Activated CD4-positive, alpha-beta T cell treated with anti-CD3 and anti-CD28 coated beads, Interleukin-2, amount 50 U/mL, for 24 hours (primary cell): Measurements from ENCODE around the gene NSUN6.

Source experiments
- DNase-seq, 2 donors: peaks; one replicate each; pipeline ENCODE4 v3.0.0-alpha.2; 2020; ENCODE audit warnings: low read depth in 1 of 2, low spot score in 1 of 2

Gene NSUN6

GRCh38 chr10:18565006-18565405 lies 86.4 kb downstream of the NSUN6 start:
- no peak for DNase-seq

GRCh38 chr10:18563003-18563726 lies 88.2 kb downstream of the NSUN6 start:
- no peak for DNase-seq

- no peak for DNase-seq
These were observed 89.4 kb downstream of the NSUN6 start for GRCh38 chr10:18561861-18562551.

DNA sequence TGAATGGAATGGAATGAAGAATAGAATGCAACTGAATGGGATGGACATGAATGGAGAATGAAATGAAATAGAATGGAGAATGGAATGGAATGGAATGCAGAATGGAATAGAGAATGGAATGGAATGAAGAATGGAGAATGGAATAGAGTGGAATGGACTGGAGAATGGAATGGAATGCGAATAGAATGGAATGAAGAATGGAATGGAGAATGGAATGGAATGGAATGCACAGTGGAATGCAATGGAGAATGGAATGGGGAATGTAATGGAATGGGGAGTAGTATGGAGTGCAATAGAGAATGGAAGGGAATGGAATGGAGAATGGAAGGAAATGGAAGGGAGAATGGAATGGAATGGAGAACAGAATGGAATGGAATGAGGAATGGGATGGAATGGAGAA lies 93.4 kb downstream of the NSUN6 start:
- DNase-seq: no peak

DNA sequence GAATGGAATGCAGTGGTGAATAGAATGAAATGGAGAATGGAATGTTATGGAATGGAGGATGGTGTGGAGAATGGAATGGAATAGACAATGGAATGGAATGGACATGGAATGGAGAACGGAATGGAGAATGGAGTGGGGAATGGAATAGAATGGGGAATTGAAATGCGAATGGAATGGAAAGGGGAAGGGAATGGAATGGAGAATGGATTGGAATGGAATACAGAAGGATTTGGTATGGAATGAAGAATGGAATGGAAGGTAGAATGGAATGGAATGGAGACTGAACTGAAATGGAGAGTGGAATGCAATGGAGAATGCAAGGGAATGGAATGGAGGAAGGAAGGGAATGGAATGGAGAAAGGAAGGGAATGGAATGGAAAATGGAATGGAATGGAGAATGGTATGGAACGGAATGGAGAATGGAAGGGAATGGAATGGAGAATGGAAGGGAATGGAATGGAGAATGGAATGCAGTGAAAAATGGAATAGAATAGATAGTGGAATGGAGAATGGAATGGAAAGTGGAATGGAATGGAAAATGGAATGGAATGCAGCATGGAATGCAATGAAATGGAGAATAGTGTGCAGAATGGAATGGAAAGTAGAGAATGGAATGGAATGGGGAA lies 94.8 kb downstream of the NSUN6 start:
- no peak for DNase-seq

GRCh38 chr10:18554479-18554878 lies 96.9 kb downstream of the NSUN6 start:
- DNase-seq: no peak

DNA sequence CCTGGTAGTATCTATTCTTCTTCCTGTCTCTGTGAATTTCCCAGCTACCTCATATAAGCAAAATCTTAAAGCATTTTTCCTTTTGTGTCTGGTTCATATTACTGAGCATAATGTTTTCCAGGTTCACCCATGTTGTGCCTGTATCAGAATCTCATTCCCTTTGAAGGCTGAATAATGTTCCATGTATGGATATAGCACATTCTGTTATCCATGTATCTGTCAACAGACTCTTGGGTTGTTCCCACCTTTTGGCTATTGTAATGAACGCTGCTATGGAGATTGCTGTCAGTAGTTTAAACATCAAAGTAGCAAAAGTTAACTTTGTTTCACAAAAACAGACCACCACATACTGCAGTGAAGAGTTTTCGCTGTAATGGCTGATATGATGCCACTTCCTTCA lies 99.9 kb downstream of the NSUN6 start:
- DNase-seq: no peak

DNA sequence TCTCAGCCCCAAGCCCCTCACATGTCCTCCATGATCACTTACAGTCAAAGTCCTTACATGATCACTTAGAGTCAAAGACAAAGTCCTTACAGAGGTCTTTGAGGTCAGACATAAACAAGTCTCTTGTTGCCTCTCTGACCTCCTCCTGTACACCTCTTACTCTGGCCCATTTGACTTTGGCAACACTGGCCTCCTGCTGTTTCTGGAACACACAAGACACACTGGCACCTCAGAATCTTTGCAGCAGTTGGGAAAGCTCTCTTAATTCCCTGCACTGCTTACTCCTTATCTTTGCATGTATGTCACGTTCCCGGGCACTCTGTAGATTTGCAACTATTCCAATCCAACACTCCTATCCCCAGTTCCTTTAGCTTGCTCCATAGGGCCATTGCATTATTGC lies 102.3 kb downstream of the NSUN6 start:
- no peak for DNase-seq

DNA sequence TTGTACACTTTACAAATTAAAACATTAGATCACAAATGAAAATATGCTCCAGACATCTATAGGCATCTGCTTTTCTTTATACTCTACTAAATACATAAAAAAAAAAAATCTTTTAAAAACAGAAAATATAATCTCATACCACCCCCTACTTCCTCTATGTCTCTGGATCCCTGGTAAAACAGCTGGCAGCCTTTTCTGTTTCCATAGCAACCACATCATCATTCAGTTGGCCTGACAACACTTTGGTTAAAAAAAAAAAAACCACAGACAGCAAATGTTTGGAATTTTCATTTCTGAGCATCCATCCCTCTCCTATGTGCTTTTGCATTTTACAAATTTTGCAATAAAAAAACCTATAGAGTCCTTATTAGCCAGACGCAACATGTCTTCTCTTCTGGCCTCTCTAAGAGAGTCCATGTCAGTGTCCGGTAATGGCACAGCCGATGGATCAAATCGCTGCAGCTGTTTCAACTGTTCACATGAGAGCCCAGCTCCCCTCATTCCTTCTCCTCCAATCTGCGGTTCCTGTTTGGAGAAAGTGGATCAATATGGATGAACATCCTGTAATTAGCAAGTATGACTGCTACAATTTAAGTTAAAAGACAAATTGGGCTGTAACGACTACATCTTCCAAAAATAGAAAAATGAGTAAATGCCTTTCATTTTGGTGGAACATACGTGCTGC lies 105.6 kb downstream of the NSUN6 start:
- no peak for DNase-seq

GRCh38 chr10:18542832-18543231 lies 108.6 kb downstream of the NSUN6 start:
- DNase-seq: no peak

DNA sequence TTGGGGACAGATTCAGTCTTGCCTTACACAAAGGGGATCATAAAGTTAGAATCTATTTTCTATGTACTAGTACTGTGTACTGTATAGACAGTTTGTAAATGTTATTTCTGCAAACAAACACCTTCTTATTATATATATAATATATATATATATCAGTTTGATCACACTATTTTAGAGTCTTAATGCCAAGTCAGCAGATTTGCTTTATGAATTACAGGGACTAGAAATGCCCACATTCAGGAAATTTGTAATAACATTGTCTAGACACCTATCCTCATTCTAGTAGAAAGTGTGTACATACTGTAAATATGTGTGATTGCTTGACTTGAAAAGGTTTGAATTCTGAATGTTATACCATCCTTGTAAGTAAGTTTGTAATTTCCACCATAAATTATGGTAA lies 111.2 kb downstream of the NSUN6 start:
- DNase-seq: no peak

DNA sequence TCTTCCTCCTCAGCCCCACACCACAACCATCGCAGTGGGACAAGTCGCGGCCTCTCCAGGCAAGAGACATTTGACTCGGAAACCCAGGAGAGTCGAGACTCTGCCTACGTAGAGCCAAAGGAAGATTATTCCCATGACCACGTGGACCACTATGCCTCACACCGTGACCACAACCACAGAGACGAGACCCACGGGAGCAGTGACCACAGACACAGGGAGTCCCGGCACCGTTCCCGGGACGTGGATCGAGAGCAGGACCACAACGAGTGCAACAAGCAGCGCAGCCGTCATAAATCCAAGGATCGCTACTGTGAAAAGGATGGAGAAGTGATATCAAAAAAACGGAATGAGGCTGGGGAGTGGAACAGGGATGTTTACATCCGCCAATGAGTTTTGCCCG lies 112.1 kb downstream of the NSUN6 start:
- DNase-seq: no peak

DNA sequence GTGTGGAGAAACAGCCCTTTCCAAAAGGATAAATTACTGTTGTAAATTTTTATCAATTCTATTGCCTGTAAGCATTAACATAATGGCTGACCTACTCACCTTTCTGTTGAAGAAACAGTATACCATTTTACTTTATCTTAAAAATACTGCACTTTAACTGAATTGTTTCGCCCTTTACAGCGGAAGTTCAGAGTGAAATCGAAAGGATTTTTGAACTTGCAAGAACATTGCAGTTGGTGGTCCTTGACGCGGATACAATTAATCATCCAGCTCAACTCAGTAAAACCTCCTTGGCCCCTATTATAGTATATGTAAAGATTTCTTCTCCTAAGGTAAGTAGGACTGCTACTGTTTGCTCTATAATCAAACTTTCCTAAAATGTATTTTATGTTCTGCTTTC lies 117.5 kb downstream of the NSUN6 start:
- DNase-seq: no peak

DNA sequence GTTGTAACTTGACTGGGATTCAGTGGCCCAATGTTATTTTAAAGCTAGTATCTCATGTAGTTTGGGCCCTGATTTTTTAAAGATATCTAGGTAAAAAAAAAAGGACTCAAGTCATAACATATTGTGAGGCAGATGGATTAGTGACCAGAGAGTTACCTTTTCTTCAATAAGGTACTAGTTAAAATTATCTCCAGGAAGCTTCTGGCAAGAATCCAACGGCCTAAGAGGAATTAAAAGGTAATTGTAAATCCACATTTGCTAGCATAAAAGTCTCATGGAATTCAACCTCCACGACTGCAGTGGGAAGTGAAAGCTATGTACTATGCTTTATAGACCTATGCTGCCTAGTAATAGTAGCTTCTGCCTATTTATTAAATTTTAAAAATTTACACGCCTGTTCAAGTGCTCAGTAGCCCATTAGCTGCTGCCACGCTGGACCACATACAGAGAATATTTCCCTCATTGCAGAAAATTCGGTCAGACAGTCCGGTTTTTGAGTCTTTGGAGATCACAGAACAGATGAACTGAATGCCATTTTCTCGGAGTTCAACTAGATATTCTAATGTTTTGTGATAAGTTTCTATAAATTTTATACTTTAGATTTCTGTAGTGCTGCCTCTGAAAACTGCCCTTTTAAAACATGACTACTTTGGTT lies 118.4 kb downstream of the NSUN6 start:
- no peak for DNase-seq

DNA sequence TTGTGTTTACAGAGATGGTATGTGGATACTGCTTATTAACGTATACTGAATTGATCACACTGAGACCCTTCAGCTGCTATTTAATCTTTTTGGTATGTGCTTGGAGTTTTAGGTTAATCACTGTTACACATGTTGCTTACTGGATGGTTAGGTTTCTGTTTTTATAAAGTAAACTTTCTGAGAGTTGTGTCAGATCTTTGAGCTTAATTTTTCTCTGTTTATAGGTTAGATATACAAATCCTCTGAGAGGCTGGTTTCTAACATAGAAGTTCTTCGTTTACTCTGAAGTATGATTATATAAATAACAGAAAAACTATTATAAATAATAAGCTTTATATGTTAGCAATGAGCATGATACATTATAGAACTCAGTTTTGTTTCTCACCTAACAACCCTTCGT lies 123.1 kb downstream of the NSUN6 start:
- DNase-seq: no peak

DNA sequence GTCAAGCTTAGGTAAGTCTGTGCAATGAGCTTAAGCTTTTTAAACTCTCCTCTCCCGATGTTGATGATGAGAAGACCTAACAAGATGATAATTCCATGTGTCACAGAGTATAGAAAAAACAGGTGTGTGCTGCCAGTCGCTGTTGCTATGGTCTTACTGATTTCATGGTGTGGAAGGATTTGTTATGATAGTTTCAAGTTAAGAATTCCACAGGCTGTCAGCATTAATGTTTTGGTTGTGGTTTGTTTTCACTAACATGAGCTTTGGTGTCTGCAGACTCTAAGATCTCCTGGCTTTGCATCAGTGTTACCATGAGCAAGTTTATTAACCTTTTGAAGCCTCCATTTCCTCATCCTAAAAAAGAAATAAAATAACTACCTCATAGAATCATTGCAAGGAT lies 123.7 kb downstream of the NSUN6 start:
- DNase-seq: no peak

GRCh38 chr10:18523858-18524257 lies 127.5 kb downstream of the NSUN6 start:
- no peak for DNase-seq

DNA sequence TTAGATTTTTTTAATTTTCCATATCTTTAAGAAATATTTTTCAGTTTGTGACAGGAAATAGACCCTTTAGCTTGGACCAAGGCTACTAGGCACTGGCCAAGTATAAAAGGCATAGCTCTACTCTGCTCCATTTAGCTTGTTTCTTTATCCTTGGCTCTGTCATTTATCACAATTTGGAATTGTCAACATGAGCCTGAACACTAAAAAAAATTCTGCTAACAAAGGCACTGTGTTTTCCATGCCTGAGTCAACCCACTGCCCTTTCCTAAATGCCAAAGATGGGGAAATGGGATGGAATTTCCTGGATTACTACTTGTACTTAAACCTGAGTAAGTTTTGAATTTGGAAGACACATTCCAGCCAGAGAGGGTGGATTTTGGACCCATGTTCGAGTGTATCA lies 128.4 kb downstream of the NSUN6 start:
- DNase-seq: no peak

GRCh38 chr10:18516851-18517250 lies 134.5 kb downstream of the NSUN6 start:
- no peak for DNase-seq

DNA sequence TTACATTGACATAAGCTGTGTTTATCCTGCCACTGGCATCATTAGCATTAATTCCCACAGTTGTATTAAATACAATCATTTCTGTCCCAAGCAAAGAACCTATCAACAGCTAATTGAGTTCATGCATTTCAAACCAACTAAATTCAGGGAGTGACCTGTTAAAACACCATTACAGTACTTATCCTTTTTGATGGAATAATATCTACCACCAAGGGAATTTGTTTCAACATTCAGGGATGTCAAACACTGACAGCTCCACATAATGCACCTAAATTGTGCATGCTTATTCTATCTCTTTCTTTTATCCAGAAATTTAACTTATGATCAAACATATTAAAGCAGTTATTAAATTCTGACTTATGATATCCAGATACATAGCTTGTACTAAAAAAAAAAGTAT lies 136.8 kb downstream of the NSUN6 start:
- no peak for DNase-seq

DNA sequence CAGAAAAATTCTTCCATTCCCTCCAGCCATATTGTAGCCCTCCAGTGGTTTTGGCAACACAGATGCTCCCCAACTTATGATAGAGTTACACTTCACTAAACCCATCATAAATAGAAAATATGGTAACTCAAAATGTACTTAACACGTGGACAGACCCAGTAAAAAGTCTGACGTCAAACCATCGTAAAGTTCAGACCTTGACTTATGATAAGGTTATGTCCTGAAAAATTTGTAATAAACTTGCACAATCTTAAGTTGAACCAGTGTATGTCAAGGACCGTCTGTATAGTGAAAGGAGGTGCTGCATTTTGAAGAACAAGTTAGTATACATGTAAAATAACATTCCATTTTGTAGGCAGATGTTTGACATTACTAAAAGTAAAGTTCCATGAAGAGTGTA lies 142.8 kb downstream of the NSUN6 start:
- DNase-seq: no peak
